MCF 10A (cell line): ENCODE results near the gene NLRP9. TPM values are rescaled to one million over a fixed set of nuclear protein-coding genes. Genes with fewer than 3 reads are reported as not detected.

Experiments
- BruUV-seq: library from RNA; stranded (reverse); fragments of 400-500 nt; replicated peaks from 2 replicates; lab custom pipeline; 2021; lab: Mats Ljungman, UMichigan
- CTCF ChIA-PET: fragments of 300-600 bp; sonication (Branson Sonifier 250); formaldehyde crosslinking; extraction: SDS; loops from one replicate; lab custom pipeline; 2021; ENCODE audit warnings: antibody characterized with exemption, inconsistent platforms; lab: Yijun Ruan, JAX
- POLR2A ChIA-PET: fragments of 300-600, 350-650 bp; sonication (Branson Sonifier 250); formaldehyde crosslinking; extraction: SDS; loops from one replicate; lab custom pipeline; 2020; ENCODE audit warnings: antibody characterized with exemption, inconsistent platforms; lab: Yijun Ruan, JAX
- DNase-seq: peaks from one replicate; pipeline ENCODE4 v3.0.0-alpha.2; 2018; ENCODE audit not compliant: unreplicated experiment
- H3K27ac Mint-ChIP-seq: one replicate; pipeline ENCODE4 v1.8.0; 2022; ENCODE audit warnings: mild to moderate bottlenecking, low read depth, mixed read lengths; ENCODE audit not compliant: unreplicated experiment
- H3K27me3 Mint-ChIP-seq: one replicate; pipeline ENCODE4 v1.8.0; 2022; ENCODE audit warnings: mixed read lengths; ENCODE audit not compliant: insufficient read depth, unreplicated experiment
- H3K36me3 Mint-ChIP-seq: one replicate; pipeline ENCODE4 v1.8.0; 2022; ENCODE audit warnings: mild to moderate bottlenecking, moderate library complexity, mixed read lengths; ENCODE audit not compliant: insufficient read depth, unreplicated experiment
- H3K4me1 Mint-ChIP-seq: one replicate; pipeline ENCODE4 v1.8.0; 2022; ENCODE audit warnings: mixed read lengths; ENCODE audit not compliant: insufficient read depth, unreplicated experiment
- H3K4me3 Mint-ChIP-seq: one replicate; pipeline ENCODE4 v1.8.0; 2022; ENCODE audit warnings: mild to moderate bottlenecking, moderate library complexity, mixed read lengths; ENCODE audit not compliant: unreplicated experiment
- H3K9me3 Mint-ChIP-seq: one replicate; pipeline ENCODE4 v1.8.0; 2022; ENCODE audit warnings: mixed read lengths; ENCODE audit not compliant: unreplicated experiment
- CTCF ChIP-seq: fragments of 200-600 bp; IDR thresholded peaks from one replicate; pipeline ENCODE4 v1.8.0; 2022; ENCODE audit warnings: antibody characterized with exemption, mild to moderate bottlenecking; ENCODE audit not compliant: unreplicated experiment
- intact Hi-C: fragments of 100-400 bp; cut with micrococcal nuclease; formaldehyde crosslinking; loops from 2 replicates; pipeline ENCODE4 v1.14.1; 2022
- total RNA-seq: library from RNA; stranded (reverse); gene quantifications from 2 replicates; pipeline ENCODE4 v1.2.3, GENCODE V29; 2022

Gene NLRP9
- total RNA-seq, 1 experiment from 2014 or later = not detected

GRCh38 chr19:55675661-55676354, 62.4 kb downstream of the NLRP9 start:
- intact Hi-C loops = no loop called here
- ChIA-PET POLR2A (interaction anchor here (0.7 to 1.6 kb wide), 7 partner anchors 12 to 158 kb away, joined by 3 to 9 read pairs (median 4); partner anchors contain the start of genes CCDC106 and ZNF581), CTCF (interaction anchor here (0.6 to 1.1 kb wide), 3 partner anchors 9 to 1184 kb away, joined by 3 read pairs; partner anchors contain the start of gene U2AF2)
- no peaks in the 10 kb centered on the region for H3K27me3 Mint-ChIP-seq
- H3K9me3 Mint-ChIP-seq = no peaks in the 10 kb centered on the region
- TSS peak; percentile 38 for BruUV-seq
- no peak for TF ChIP-seq CTCF
- no peak for DNase-seq
- peaks cover 59% of the 10 kb centered on the region for H3K36me3 Mint-ChIP-seq
- H3K4me3 Mint-ChIP-seq = peak overlapping the region; percentile 87
- H3K27ac Mint-ChIP-seq = peak overlapping the region; percentile 85
- H3K4me1 Mint-ChIP-seq = peaks cover 33% of the 10 kb centered on the region

GRCh38 chr19:55674841-55675660, 63.2 kb downstream of the NLRP9 start, which contains the start of gene EPN1:
EPN1 (plus strand) TSS chr19:55675226; CDS start chr19:55678628, 3,402 bp downstream.
- Mint-ChIP-seq H3K27ac (peak within 1 kb of the TSS; percentile 85), H3K36me3 (peaks cover 61% of the 10 kb centered on the region), H3K9me3 (no peaks in the 10 kb centered on the region), H3K27me3 (no peaks in the 10 kb centered on the region), H3K4me1 (peaks cover 34% of the 10 kb centered on the region), H3K4me3 (peak within 1 kb of the TSS; percentile 87)
- ChIA-PET POLR2A (interaction anchor here (1.2 to 1.6 kb wide), 3 partner anchors 18 to 27 kb away, joined by 3 to 7 read pairs (median 6); partner anchors contain the start of genes CCDC106 and U2AF2), CTCF (no interaction called here)
- intact Hi-C loops = no loop called here
- BruUV-seq = no TSS peak
- peak; percentile 97 for DNase-seq
- TF ChIP-seq CTCF = no peak

GRCh38 chr19:55674459-55674840, 63.8 kb downstream of the NLRP9 start:
- TF ChIP-seq CTCF = no peak
- intact Hi-C loops = no loop called here
- peaks cover 59% of the 10 kb centered on the region for H3K36me3 Mint-ChIP-seq
- CTCF ChIA-PET = no interaction called here
- H3K27me3 Mint-ChIP-seq = no peaks in the 10 kb centered on the region
- H3K4me1 Mint-ChIP-seq = peaks cover 31% of the 10 kb centered on the region
- BruUV-seq = no TSS peak
- no peaks in the 10 kb centered on the region for H3K9me3 Mint-ChIP-seq
- no peak for DNase-seq
- H3K27ac Mint-ChIP-seq = peak overlapping the region; percentile 85
- peak overlapping the region; percentile 87 for H3K4me3 Mint-ChIP-seq
- POLR2A ChIA-PET = interaction anchor here (1.2 kb wide), 1 partner anchor 20 kb away, joined by 6 read pairs; the partner anchor contains the start of gene U2AF2
